ENCODE data around the gene GSK3A. TPM values are rescaled to one million over a fixed set of nuclear protein-coding genes. Genes with fewer than 3 reads are reported as not detected.

Gene GSK3A
- total and polyA plus RNA-seq, 2 of the 8 experiments (the other 6 are each of a cell fraction or from before 2014, with no cell fraction given) = 55.3 to 84.0 TPM

DNA sequence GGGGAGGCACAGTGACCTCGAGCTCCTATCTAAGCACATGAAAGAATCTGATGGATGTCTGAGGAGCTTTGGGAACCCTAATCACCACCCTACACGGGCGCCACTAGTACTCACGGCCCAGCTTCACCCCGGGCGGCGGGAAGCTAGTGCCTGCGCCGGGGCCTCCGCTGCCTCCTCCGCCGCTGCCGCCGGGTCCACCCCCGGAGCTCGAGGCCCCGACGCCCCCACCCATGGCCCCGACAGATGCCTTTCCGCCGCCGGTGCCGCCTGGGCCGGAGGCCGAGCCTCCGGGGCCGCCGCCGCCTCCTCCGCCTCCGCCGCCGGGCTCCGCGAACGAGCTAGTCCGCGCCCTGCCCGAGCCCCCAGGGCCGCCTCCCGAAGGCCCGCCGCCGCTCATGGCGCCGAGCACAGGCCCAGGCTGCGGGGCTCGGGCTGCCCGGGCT is 312 bp downstream of the GSK3A start:
- Histone ChIP-seq H3K18ac (ENCODE audit: extremely low read depth, low read length) (0 out of 2 replicates have a peak overlapping the region, but pooled peaks have one; percentile 28), H4K91ac (replicated peaks; ENCODE audit: insufficient read length, low read length) (no peak overlapping the region), H3K36me3 (ENCODE audit: control insufficient read depth in 2 of 4, insufficient read depth in 4 of 4, low read length in 3 of 4) (peaks cover 0 to 8% (median 3%) of the 10 kb centered on the region in 4 experiments; a peak in 3 of 8 replicates), H3K9me3 (ENCODE audit: insufficient read depth in 2 of 2, low read depth in 1 of 2, low read length in 1 of 2) (no peaks in the 10 kb centered on the region), H3K27me3 (replicated peaks in 1 of 4; ENCODE audit: control insufficient read depth in 3 of 4, extremely low read depth in 1 of 4, insufficient read depth in 3 of 4, low read length in 3 of 4) (no peaks in the 10 kb centered on the region; a peak in 1 of 7 replicates), H3K4me1 (replicated peaks in 1 of 4; ENCODE audit: control insufficient read depth in 3 of 4, insufficient read depth in 4 of 4, low read length in 3 of 4) (peaks cover 0 to 12% (median 4%) of the 10 kb centered on the region in 4 experiments; a peak in 6 of 7 replicates), H4K8ac (ENCODE audit: extremely low read depth, insufficient read depth, low read length) (peak overlapping the region; percentile 36), H3K23ac (ENCODE audit: insufficient read length) (no peak overlapping the region), H2BK5ac (ENCODE audit: low read depth, low read length) (no peak overlapping the region), H2AK5ac (ENCODE audit: low read depth, low read length) (no peak overlapping the region), H2AFZ (ENCODE audit: low read length) (no peak overlapping the region), H3K9ac (replicated peaks in 1 of 4; ENCODE audit: extremely low read depth in 1 of 4, low read depth in 3 of 4, low read length in 3 of 4) (peak overlapping the region; percentile 57 to 89 (median 72); a peak in 6 of 7 replicates), H2BK120ac (replicated peaks; ENCODE audit: low read depth, low read length) (no peak overlapping the region), H2BK15ac (ENCODE audit: low read length) (no peak overlapping the region), H3K4me2 (ENCODE audit: insufficient read depth in 1 of 2, low read depth in 2 of 2, low read length in 2 of 2) (peak overlapping the region; percentile 66 to 77), H3K79me2 (ENCODE audit: control insufficient read depth in 1 of 2, insufficient read depth in 2 of 2, low read length in 2 of 2) (peaks cover 0 to 16% of the 10 kb centered on the region in 2 experiments; a peak in 2 of 4 replicates), H2BK12ac (ENCODE audit: low read depth, low read length) (no peak overlapping the region), H4K20me1 (replicated peaks in 1 of 2; ENCODE audit: control insufficient read depth in 1 of 2, insufficient read depth in 2 of 2, low read length in 2 of 2) (peaks cover 4 to 6% of the 10 kb centered on the region in 2 experiments), H3K4ac (replicated peaks; ENCODE audit: insufficient read length, low read depth, low read length) (no peak overlapping the region), H3K56ac (replicated peaks; ENCODE audit: insufficient read length, low read depth, low read length) (peak overlapping the region; percentile 26), H3K79me1 (ENCODE audit: low read depth, low read length) (peaks cover 5% of the 10 kb centered on the region; the same call in 1 of the 2 replicates), H3K14ac (ENCODE audit: insufficient read length) (no peak overlapping the region), H3K4me3 (ENCODE audit: extremely low read depth in 1 of 4, insufficient read depth in 2 of 4, low read depth in 3 of 4, low read length in 4 of 4) (peak overlapping the region; percentile 81 to 90 (median 85)), H2BK20ac (ENCODE audit: low read length) (no peak overlapping the region), H3K23me2 (ENCODE audit: low read depth, low read length) (peaks cover 7% of the 10 kb centered on the region), H4K5ac (ENCODE audit: insufficient read length, low read depth, low read length) (no peak overlapping the region), H3K27ac (ENCODE audit: low read depth, low read length) (no peak overlapping the region)
- 1% methylated on average over 26 of the region's 49 CpGs; no CpG with 5 or more reads in 1 of the 2 experiments for WGBS, 2 experiments (ENCODE audit: extremely low coverage in 1 of 2, insufficient coverage in 1 of 2, insufficient read length in 1 of 2, insufficient replicate concordance in 2 of 2, low coverage in 1 of 2, low lambda C conversion rate in 2 of 2, missing lambda C conversion rate in 1 of 2)
- FAIRE-seq (no peak), DNase-seq (ENCODE audit: low read depth in 1 of 2, low spot score in 2 of 2) (no peak)
- ChIA-PET POLR2A (ENCODE audit: partially characterized antibody) (interaction anchor here (1.0 to 5.0 kb wide), 9 partner anchors 10 to 156 kb away, joined by 3 to 23 read pairs (median 4); partner anchors contain the start of genes DEDD2 and ZNF526), CTCF (ENCODE audit: partially characterized antibody) (interaction anchor here (0.7 to 11.8 kb wide), 13 partner anchors 9 to 133 kb away, joined by 3 to 260 read pairs (median 4); partner anchors contain the start of genes POU2F2 and ZNF526)
- TF ChIP-seq BCL11A (IDR thresholded peaks at IDR 0.05; ENCODE audit: low read depth in 2 of 2, low read length in 2 of 2) = no peak
- peak; percentile 59 for TF ChIP-seq PHF8 (conservative IDR thresholded peaks at IDR 0.05; ENCODE audit: low read depth, low read length)
